ENCODE results near the gene P2RX3. TPM values are rescaled to one million over a fixed set of nuclear protein-coding genes. Genes with fewer than 3 reads are reported as not detected.
"Not testable (repeated sequence)": the region's sequence is repeated elsewhere in the genome, so short reads cannot be mapped to it uniquely, and the experiment has no call there.

The P2RX3 gene
- total RNA-seq, 1 experiment from 2014 or later: not detected

DNA sequence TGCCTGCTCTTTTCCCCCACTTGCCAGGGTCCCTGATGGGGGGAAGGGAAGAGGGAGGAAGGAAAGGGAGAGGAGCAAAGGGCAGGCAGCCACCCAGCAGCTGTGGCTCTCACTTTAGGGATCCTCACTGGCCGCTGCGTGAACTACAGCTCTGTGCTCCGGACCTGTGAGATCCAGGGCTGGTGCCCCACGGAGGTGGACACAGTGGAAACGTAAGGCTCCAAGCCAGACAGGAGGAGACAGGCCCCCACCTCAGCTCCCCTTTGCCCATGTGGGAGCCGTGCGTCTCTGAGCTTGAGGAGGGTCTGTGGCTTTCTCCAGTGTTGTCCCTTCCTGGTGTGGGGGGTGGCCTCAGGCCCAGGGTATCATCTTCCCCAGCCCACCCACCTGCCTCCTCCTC lies 9.9 kb downstream of the P2RX3 start:
- DNase-seq (ENCODE audit: extremely low read depth, low read depth): no peak

DNA sequence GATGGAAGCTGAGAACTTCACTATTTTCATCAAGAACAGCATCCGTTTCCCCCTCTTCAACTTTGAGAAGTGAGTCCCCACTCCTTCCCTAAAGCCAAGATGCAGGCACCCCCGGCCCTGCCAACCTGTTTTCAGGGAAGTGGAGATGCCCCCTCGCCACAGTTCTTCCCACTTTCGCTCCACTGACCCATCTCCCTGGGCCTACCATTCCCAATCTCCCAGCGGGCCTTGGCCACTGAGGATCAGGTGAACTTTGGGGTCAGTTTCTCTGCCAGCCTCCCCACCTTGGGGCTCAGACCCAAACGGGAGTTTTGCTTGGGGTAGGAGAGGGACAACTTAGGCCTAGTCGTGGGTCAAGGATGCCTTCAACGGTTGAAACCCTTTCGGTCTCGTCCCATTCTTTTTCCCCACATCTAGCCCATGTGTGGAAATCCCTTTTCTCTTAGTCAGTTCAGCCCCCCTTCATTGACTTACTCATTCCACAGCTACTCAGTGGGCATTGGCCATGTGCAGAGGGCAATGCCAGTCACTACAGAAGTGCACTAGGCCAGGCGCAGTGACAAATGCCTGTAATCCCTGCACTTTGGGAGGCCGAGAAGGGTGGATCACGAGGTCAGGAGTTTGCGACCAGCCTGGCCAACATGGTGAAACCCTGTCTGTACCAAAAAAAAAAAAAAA lies 10.6 kb downstream of the P2RX3 start:
- no peak for DNase-seq (ENCODE audit: extremely low read depth, low read depth)

DNA sequence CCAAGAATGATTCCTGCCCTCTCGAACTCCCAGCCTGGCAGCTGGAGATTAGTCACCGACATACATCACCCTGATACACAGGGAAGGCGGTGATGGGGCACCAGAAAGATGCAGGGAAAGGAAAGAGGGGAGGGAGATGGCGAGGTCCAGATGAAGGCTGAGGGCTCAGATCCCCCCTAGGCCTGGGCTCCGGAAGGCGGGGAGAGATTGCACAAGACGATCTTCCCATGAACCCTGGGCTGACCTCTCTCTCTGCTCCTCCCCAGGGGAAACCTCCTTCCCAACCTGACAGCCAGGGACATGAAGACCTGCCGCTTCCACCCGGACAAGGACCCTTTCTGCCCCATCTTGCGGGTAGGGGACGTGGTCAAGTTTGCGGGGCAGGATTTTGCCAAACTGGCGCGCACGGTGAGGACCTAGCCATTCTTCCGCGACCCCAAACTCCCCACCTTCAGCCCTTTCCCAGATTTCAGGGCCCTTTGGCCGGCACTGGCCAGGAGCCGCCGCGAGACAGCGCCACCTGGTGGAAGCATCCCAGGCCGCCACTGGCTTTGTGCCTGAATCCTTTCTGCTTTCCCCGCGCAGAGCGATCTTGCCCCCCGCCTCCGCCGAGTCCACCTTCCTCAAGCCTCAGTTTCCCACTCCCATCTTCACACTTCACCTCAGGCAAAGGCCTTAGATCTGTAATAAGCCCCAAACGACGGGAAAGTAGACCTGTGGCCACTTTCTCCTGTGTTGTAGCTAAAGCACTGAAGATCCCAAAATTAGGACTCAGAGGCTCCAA lies 11.5 kb downstream of the P2RX3 start:
- no peak for DNase-seq (ENCODE audit: extremely low read depth, low read depth)

DNA sequence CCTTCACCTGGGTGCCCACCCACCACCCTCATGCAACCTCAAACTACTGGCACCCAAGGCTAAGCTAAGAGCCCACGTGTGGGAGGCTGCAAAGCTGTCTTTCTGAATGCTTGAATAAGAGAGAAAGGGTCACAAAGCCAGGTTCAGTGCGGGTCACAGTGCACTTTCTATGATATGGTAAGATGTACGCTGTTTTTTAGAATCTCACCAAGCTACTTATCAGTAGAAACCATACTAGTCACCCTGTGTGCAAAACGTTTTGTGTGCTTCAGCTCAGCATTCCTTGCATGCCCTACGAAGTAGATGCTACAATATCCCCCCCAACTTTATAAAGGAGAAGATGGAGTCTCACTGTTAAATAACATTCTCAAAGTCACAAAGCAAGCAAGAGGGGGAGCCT lies 14.9 kb downstream of the P2RX3 start:
- no peak for DNase-seq (ENCODE audit: extremely low read depth, low read depth)

DNA sequence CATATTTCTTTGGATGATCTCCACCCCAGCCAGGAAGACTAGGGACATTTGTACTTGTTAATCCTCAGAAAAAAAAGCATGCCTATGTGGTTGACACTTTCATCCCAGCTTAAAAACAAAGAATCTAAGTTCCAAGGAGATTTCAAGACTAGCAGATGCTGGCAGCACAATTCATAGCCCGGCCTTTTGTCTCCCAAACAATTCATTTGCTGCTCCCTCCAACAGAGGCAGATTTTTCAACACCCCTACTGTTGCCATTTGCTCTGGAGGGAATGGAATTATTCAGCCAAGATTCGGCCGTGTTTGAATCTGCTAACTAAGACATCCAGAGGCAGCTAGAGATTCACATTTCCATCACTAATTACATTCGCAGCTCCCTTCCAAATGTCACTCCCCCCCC lies 15.3 kb downstream of the P2RX3 start:
- DNase-seq (ENCODE audit: extremely low read depth, low read depth): no peak

DNA sequence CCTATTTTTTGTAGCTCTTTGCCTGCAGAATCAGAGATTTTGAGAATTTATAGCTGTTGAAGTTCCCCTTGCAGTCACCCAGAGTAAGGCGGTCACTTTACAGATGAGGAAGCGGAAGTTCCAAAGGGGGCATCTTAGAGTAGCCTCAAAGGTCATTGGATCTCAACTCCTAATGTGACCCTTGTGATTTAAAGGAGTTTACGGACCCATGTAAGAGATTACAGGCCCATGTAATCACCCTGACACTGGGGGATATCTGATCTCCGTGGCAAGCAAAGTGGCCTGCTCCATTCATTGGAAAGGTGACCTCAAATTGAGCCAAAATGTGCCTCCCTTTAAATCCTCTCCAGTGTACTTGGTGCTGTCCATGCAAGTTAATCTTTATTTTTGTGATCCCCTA lies 15.7 kb downstream of the P2RX3 start:
- DNase-seq (ENCODE audit: extremely low read depth, low read depth): no peak

DNA sequence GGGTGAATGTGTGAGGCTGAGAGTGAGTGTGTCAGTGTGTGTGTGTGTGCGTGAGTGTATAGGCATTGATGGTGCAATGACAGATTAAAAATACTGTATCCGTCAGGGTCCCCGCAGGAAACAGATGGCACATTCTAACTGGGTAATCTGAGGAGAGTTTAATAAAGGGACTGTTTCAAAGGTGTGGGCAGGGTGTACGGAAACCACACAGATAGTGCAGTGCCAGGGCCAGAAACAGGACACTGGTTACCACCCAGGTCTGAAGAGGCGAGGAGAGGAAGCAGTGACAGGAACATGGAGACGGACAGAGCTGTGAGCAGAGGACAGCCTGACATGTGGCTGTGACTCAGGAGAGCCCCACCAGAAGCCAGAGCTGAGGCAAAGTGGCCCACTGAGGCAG lies 16.5 kb downstream of the P2RX3 start:
- DNase-seq (ENCODE audit: extremely low read depth, low read depth): no peak

DNA sequence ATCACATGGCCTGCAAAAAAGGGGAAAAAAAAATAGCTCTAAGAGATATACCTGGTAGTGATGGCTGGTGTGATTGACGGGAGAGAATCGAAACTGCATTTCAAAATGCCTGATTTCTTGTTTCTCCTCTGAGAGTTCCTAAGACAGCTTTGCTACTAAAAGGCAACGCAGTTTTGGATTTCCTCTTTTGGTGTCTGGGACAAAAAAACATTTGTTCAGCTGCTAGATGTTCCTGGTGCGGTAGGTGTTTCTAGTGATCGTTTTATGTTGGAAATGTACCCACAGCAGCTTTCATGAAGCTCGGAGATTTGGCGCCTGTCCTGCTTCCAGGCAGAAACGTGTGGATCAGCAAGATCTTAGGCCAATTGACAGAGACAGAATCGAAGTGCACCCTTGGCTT lies 18.1 kb downstream of the P2RX3 start:
- no peak for DNase-seq (ENCODE audit: extremely low read depth, low read depth)

DNA sequence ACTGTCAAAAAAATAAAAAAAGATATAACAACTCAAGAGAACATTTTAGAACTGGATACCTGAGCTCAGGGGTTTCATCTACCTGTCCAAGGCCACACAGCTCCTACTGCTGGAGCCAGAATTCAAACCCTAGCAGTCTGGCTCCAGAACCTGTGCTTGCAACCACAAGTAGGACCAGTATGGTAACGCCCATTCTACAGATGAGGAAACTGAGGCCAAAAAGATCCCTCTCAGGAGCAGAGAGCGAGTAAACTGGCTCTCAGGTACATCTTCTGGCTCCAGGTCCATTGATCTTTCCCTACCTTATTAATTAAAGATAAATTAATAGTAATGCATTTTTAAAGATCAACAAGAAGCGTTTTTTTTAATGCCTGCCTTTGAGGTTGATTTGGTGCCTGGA lies 19.2 kb downstream of the P2RX3 start:
- DNase-seq (ENCODE audit: extremely low read depth, low read depth): no peak

DNA sequence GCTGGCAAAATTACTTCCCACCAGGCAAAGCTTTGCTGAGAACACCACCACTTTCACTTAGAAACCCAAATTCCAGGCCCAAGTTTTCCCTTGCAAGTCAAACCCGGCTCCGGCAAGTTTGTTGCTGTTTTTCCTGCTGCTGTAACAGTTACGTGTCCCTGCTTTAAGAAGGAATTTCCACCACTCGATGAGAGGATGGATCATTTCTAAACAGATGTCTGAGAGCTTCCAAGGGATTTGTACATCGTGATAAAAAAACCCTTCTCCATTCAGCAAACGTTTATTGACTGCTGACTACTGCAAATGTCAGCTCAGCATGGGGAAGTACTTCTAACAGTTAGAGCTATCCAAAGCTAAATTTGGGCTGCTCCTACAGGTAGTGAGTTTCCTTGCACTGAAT lies 19.7 kb downstream of the P2RX3 start:
- DNase-seq (ENCODE audit: extremely low read depth, low read depth): no peak

DNA sequence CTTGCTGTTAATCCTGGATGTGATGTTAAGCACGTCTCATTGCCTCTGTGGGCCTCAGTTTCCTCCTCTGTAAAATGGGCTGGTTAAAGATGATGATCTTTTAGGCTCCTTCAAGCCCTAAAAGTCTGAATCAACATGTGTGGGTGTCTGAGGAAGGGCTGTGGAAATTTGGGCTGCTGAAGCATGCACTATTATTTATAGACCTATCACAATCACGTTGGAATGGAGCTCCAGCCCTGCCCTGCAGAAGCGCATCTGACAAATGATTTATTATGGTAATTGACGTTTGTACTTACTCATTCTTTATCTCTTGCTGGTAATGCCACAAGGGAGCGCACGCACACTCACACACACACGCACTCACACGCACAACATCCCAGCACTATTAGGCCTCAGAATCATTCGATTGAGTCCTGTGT lies 20.4 kb downstream of the P2RX3 start:
- DNase-seq (ENCODE audit: extremely low read depth, low read depth): no peak

DNA sequence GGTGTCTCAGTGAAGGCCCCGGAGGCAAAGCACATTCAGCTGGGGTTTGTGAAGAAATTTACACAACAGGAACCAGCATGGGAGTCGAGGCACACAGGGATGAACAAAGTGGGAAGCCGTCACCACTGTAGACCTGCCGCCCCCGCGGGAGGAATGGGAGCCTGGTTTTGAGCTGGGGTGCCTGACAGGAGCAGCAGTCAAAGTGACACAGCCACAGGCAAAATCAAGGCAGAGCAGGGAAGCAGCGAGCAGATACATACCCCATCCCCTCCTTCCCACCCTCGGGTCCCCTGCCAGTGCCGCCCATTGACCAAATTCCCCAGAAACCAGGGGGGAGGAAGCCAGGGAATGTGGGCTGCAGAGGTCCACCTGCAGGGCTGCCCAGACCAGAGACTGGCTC lies 20.8 kb downstream of the P2RX3 start:
- no peak for DNase-seq (ENCODE audit: extremely low read depth, low read depth)

DNA sequence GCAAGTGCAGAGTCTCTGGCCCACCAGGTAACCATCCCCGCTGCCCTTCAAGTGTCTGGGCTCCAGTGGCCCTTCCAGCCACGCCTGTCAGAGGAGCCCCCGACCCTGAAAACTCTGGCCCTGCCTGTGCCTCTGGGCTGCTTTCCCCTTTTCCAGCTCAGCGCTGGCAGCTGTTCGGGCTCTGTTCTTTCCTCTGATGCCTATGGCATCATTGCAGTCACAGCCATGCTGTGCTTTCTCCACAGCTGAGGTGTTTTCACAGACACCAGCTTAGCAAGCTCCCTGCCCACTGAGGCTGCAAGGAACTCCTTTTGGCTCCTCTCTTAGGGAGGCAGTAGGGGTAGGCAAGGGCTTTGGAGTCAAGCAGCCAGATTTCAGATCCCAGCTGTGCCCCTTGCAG lies 21.2 kb downstream of the P2RX3 start:
- DNase-seq (ENCODE audit: extremely low read depth, low read depth): no peak

DNA sequence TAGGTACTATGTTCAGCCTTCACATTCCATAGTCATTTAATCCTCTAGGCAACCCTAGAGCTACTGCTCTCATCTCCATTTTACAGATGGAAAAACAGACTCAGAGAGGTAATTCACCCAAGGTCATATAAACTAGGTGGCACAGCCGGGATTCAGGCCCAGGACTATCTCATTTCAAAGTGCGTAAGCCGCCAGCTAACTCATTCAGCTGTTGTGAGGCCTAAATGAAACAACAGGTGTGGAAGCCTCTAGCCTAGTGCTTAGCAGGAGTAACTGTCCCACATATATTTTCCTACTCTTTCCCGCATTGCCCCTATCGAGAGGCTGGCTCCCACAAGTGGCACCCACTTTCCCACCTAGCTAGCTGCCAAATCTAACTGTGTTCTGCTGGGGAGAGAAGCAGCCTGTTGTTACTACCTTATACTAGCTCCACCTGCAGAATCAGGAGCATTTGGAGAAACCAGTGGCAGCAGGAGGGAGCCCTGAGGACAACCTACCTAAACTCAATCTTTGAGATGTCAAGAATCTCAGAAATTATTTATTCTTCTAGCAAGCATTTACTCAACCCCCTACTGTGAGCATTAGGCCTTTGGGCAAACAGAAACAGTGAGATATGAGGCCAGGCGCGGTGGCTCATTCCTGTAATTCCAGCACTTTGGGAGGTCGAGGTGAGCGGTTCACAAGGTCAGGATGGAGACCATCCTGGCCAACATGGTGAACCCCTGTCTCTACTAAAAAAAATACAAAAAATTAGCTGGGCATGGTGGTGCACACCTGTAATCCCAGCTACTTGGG lies 21.9 kb downstream of the P2RX3 start:
- no peak for DNase-seq (ENCODE audit: extremely low read depth, low read depth)

DNA sequence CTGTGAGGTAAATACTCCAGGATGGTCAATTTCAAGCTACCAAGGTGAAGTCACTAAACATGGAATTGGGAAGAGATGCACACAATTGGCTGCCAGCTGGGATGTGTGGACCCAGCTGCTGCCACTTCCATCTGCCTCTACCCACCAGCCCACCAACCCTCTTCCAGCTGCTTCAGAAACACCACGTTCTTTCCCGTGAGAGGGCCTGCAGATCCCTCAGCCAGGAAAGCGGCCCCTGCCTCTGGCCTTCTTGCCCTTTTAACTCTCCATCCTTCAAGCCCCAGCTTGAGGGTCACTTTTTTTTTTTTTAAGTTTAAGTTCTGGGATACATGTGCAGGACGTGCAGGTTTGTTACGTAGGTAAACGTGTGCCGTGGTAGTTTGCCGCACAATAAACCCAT lies 22.8 kb downstream of the P2RX3 start:
- no peak for DNase-seq (ENCODE audit: extremely low read depth, low read depth)

DNA sequence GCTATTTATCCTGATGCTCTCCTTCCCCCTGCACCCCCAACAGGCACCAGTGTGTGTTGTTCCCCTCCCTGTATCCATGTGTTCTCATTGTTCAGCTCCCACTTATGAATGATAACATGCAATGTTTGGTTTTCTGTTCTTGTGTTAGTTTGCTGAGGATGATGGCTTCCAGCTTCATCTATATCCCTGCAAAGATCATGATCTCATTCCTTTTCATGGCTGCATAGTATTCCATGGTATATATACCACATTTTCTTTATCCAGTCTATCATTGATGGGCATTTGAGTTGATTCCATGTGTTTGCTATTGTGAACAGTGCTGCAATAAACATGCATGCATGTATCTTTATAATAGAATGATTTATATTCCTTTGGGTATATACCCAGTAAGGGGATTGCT lies 23.3 kb downstream of the P2RX3 start:
- not testable (repeated sequence) for DNase-seq (ENCODE audit: extremely low read depth, low read depth)

DNA sequence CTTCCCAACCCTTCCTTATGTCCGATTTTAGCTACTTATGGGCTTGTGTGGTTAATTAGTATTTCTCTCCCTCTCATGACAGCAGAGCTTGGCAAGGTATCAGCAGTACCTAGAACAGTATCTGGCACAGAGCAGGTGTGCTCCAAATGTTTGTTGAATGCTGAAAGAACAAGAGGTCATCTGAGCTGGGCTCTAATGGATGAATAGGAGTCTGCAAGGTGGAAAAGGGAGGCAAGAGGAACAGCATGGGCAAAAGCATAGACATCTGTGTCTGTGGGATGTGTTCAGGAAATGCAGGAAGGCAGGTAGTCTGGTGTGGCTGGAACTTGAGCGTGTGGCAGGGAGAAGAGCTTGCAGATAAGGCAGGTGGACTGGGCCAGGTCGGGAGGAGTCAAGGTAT lies 23.8 kb downstream of the P2RX3 start:
- no peak for DNase-seq (ENCODE audit: extremely low read depth, low read depth)

DNA sequence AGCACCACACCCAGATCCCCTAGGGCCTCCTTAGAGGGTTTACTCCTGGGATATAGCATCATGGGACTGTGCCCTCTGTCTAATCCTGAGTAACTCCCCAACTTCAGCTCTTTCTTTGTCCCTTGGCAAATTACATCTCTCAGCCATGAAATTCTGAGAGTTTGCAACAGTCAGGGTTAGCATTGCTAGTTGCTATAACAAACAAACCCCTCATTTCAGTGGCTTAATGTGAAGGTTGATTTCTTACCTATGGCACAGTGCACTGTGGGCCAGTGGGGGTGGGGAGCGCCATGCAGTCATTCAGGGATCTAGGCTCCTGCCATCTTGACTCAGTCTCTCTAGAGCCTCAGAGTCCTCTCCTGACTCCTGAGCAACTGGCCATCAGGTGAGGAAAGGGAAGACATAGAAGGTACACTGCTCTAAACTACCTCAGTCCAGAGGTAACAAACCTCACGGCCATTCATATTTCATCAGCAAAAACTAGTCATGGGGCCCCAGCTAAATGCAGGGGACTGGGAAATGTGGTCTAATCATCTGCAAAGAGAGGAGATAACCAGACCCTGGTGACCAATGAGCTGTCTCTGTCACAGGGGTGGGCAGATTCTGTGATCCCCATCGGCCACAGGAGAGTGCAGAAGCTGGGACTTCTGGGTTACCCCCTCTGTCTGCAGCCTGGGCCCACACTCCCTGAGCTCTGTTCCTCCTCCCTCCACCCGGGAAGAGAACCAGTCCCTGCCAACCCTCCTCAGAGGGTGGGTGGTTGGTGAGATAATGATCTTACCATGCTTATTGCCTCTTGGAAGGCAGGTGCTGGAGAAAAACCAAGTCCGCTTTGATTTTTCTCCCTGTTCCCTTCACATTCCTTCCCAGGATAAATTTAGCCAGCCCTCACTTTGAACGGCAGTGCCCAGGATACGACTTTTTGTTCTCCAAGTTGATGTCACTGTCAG lies 25.3 kb downstream of the P2RX3 start:
- no peak for DNase-seq (ENCODE audit: extremely low read depth, low read depth)

DNA sequence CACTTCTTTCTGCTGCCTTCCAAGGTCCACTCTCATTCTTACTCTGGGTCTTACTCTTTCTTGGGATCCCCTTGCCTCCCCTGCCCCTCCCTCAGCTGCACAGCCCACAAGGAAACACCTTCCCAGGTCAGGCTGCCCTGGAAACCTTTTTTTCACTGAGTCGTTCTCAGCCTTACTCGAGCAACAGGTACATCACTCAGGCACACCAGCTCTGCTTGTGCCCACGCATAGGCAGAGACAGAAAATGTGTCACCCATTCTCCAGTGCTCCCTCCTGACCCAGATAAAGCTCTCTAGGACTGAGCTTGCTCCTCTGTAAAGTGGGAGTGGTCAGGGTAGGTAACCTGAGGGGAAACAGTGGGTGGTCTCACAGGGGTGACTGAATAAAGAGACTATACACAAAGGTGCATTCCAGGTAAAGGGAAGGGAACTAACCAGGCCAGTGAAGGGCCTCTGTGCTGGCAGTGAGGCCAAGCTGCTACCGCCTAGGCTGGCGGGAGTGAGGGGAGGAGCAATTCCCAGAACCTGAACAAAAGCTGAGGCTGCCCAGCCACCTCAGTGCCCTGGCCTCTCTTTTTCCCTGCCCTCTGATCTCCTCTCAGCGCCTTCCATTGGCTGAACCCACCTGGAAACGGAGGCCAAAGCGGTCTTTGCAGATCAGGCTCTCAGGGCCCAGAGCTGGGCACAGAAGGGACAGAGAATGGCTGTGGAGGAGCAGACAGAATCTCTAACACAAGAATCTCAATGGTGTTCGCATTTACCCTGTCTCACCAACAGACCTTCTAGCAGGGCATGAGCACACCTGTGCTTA lies 26.9 kb downstream of the P2RX3 start:
- no peak for DNase-seq (ENCODE audit: extremely low read depth, low read depth)

Data from NCI-H460 (cell line).